Mesendoderm (in vitro differentiated cells): ENCODE measurements around the gene WNT5B.

Experiments
- DNase-seq: peaks from one replicate; pipeline ENCODE4 v3.0.0; 2013
- H2AK5ac ChIP-seq: 2 replicates; pipeline ENCODE4 v1.6.1; 2013; ENCODE audit warnings: low read length, inconsistent platforms
- H2BK120ac ChIP-seq: 2 replicates; pipeline ENCODE4 v1.6.1; 2013; ENCODE audit warnings: low read depth, mild to moderate bottlenecking, low read length, moderate library complexity, mixed read lengths
- H2BK15ac ChIP-seq: replicated peaks from 2 replicates; pipeline ENCODE4 v1.6.1; 2013; ENCODE audit warnings: low read depth, mild to moderate bottlenecking, moderate library complexity
- H2BK5ac ChIP-seq: 2 replicates; pipeline ENCODE4 v1.6.1; 2013; ENCODE audit warnings: low read length, inconsistent platforms
- H3K18ac ChIP-seq: 2 replicates; pipeline ENCODE4 v1.6.1; 2013; ENCODE audit warnings: mild to moderate bottlenecking, low read length, mixed read lengths
- H3K23ac ChIP-seq: one replicate; pipeline ENCODE4 v1.6.1; 2013; ENCODE audit warnings: low read length
- H3K27ac ChIP-seq: 2 replicates; pipeline ENCODE4 v1.5.1; 2013; ENCODE audit warnings: low read depth, mild to moderate bottlenecking, inconsistent platforms, low read length, moderate library complexity
- H3K27me3 ChIP-seq: 2 replicates; pipeline ENCODE4 v1.6.1; 2013; ENCODE audit warnings: low read length, control low read depth, mild to moderate bottlenecking, inconsistent platforms; ENCODE audit not compliant: insufficient read depth, poor library complexity
- H3K36me3 ChIP-seq: 2 replicates; pipeline ENCODE4 v1.6.1; 2013; ENCODE audit warnings: low read length, inconsistent platforms; ENCODE audit not compliant: control insufficient read depth, insufficient read depth
- H3K4ac ChIP-seq: one replicate; pipeline ENCODE4 v1.6.1; 2013; ENCODE audit warnings: low read depth, mild to moderate bottlenecking, low read length, moderate library complexity
- H3K4me1 ChIP-seq: 2 replicates; pipeline ENCODE4 v1.6.1; 2013; ENCODE audit warnings: low read depth, low read length, inconsistent platforms; ENCODE audit not compliant: control insufficient read depth
- H3K4me2 ChIP-seq: 2 replicates; pipeline ENCODE4 v1.6.1; 2013; ENCODE audit warnings: low read length
- H3K4me3 ChIP-seq: 2 replicates; pipeline ENCODE4 v1.5.1; 2013; ENCODE audit warnings: mild to moderate bottlenecking, low read length
- H3K56ac ChIP-seq: one replicate; pipeline ENCODE4 v1.6.1; 2013; ENCODE audit warnings: low read length
- H3K79me1 ChIP-seq: 2 replicates; pipeline ENCODE4 v1.6.1; 2013; ENCODE audit warnings: low read length, inconsistent platforms
- H3K79me2 ChIP-seq: 2 replicates; pipeline ENCODE4 v1.6.1; 2013; ENCODE audit warnings: mild to moderate bottlenecking, low read length; ENCODE audit not compliant: control insufficient read depth, insufficient read depth
- H3K9ac ChIP-seq: 2 replicates; pipeline ENCODE4 v1.6.1; 2013; ENCODE audit warnings: low read length, inconsistent platforms
- H4K5ac ChIP-seq: one replicate; pipeline ENCODE4 v1.6.1; 2013; ENCODE audit warnings: low read length
- H4K8ac ChIP-seq: one replicate; pipeline ENCODE4 v1.6.1; 2013; ENCODE audit warnings: low read depth, mild to moderate bottlenecking, control low read depth, low read length, moderate library complexity
- WGBS: extraction: QIAGEN DNeasy Blood & Tissue Kit; methylation state at CpG from one replicate; pipeline ENCODE4 v1.1.7; 2013; ENCODE audit warnings: low lambda C conversion rate, missing lambda C conversion rate; ENCODE audit not compliant: insufficient coverage; ENCODE audit errors: extremely low coverage; 5-methylcytosine and 5-hydroxymethylcytosine counted together

WNT5B gene

DNA sequence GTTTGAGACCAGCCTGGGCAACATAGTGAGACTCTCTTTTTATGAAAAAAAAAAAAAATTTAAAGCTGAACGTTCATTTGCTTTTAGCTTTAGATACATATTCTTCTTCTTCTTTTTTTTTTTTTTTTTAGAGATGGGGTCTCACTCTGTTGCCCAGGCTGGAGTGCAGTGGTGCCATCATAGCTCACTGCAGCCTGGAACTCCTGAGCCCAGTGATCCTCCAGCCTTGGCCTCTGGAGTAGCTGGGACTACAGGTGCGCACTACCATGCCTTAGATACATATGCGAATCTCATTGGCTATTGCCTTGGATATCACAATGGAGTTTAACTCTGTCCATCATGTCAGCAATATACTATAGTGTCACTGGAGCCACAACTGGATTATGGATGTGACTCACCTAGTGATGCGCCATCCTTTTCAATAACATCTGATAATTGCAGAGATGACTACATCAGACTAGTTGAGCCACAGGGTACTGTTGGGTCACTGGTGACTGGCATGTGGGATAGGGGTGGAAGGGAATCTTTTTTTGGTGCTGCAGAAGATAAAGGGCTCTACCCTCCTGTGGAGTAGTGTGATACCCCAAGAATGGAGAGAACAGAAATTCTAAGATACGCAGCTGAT, 59.2 kb downstream of the WNT5B start:
- H3K23ac ChIP-seq = no peak overlapping the region
- no peaks in the 10 kb centered on the region for H3K79me1 ChIP-seq
- no peak overlapping the region for H2AK5ac ChIP-seq
- no peak overlapping the region for H2BK5ac ChIP-seq
- no peak overlapping the region for H3K4me3 ChIP-seq
- H3K27ac ChIP-seq = no peak overlapping the region
- H4K5ac ChIP-seq = no peak overlapping the region
- peaks cover 18% of the 10 kb centered on the region for H3K79me2 ChIP-seq
- H3K4ac ChIP-seq = no peak overlapping the region
- WGBS = no CpG with 5 or more reads among the region's 5 CpGs
- no peak for DNase-seq
- H3K9ac ChIP-seq = no peak overlapping the region
- no peaks in the 10 kb centered on the region for H3K27me3 ChIP-seq
- no peak overlapping the region for H3K56ac ChIP-seq
- no peak overlapping the region for H2BK120ac ChIP-seq
- H2BK15ac ChIP-seq = no peak overlapping the region
- no peaks in the 10 kb centered on the region for H3K4me1 ChIP-seq
- no peak overlapping the region for H4K8ac ChIP-seq
- no peak overlapping the region for H3K4me2 ChIP-seq
- H3K18ac ChIP-seq = no peak overlapping the region
- no peaks in the 10 kb centered on the region for H3K36me3 ChIP-seq

GRCh38 chr12:1690578-1691122, 61.6 kb downstream of the WNT5B start, which contains the start of gene ADIPOR2:
Gene ADIPOR2, plus strand, starts transcription at chr12:1691070. Its CDS starts 63,274 bp downstream, at chr12:1754344.
- WGBS = no CpG with 5 or more reads among the region's 59 CpGs

GRCh38 chr12:1691123-1692007, 62.3 kb downstream of the WNT5B start:
- no CpG with 5 or more reads among the region's 56 CpGs for WGBS
- H2AK5ac ChIP-seq = no peak overlapping the region
- no peaks in the 10 kb centered on the region for H3K36me3 ChIP-seq
- H3K56ac ChIP-seq = peak overlapping the region; percentile 96
- H4K5ac ChIP-seq = no peak overlapping the region
- H3K27ac ChIP-seq = peak overlapping the region; percentile 97
- H3K4ac ChIP-seq = peak overlapping the region; percentile 96
- H2BK5ac ChIP-seq = peak overlapping the region; percentile 56
- H3K4me2 ChIP-seq = peak overlapping the region; percentile 19
- peak overlapping the region; percentile 98 for H3K18ac ChIP-seq
- H2BK120ac ChIP-seq = peak overlapping the region; percentile 10
- H3K27me3 ChIP-seq = no peaks in the 10 kb centered on the region
- peak; percentile 88 for DNase-seq
- no peak overlapping the region for H4K8ac ChIP-seq
- peaks cover 39% of the 10 kb centered on the region for H3K79me2 ChIP-seq
- H3K4me1 ChIP-seq = no peaks in the 10 kb centered on the region
- no peak overlapping the region for H2BK15ac ChIP-seq
- peaks cover 2% of the 10 kb centered on the region for H3K79me1 ChIP-seq
- peak overlapping the region; percentile 87 for H3K4me3 ChIP-seq
- peak overlapping the region; percentile 93 for H3K9ac ChIP-seq
- no peak overlapping the region for H3K23ac ChIP-seq

More at GRCh38 chr12:1690578-1691122, 61.6 kb downstream of the WNT5B start, which contains the start of gene ADIPOR2:
- Histone ChIP-seq H3K4ac (peak within 1 kb of the TSS; percentile 96), H3K4me2 (peak within 1 kb of the TSS; percentile 38), H3K27me3 (no peaks in the 10 kb centered on the region), H2AK5ac (no peak within 1 kb of the TSS), H3K79me1 (peaks cover 2% of the 10 kb centered on the region), H2BK120ac (peak within 1 kb of the TSS; percentile 10), H3K56ac (peak within 1 kb of the TSS; percentile 96), H4K8ac (no peak within 1 kb of the TSS), H2BK5ac (peak within 1 kb of the TSS; percentile 56), H3K27ac (peak within 1 kb of the TSS; percentile 97), H3K18ac (peak within 1 kb of the TSS; percentile 98), H3K9ac (peak within 1 kb of the TSS; percentile 93), H3K36me3 (no peaks in the 10 kb centered on the region), H4K5ac (no peak within 1 kb of the TSS), H3K23ac (no peak within 1 kb of the TSS), H3K4me3 (peak within 1 kb of the TSS; percentile 87), H2BK15ac (no peak within 1 kb of the TSS), H3K79me2 (peaks cover 34% of the 10 kb centered on the region), H3K4me1 (no peaks in the 10 kb centered on the region)
- DNase-seq = peak; percentile 99

DNA sequence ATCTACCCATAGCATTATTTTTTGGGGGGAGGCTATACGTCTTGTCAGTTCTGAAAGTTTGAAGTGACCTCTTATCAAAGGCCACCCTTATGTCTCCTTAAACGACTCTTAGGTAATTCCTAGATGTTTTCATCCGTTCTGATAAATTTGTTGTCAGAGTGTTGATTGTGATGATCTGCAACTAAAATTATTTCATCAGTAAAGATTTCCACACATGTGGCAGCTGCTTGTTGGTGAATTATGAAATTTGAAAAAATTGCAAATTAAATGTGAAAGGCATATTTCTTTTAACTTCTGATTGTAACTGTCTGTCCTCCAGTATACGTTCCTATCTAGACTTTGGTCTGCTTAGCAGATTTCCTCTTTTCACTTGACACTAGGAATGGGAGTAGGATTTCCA, 63.2 kb downstream of the WNT5B start:
- no peak for DNase-seq

DNA sequence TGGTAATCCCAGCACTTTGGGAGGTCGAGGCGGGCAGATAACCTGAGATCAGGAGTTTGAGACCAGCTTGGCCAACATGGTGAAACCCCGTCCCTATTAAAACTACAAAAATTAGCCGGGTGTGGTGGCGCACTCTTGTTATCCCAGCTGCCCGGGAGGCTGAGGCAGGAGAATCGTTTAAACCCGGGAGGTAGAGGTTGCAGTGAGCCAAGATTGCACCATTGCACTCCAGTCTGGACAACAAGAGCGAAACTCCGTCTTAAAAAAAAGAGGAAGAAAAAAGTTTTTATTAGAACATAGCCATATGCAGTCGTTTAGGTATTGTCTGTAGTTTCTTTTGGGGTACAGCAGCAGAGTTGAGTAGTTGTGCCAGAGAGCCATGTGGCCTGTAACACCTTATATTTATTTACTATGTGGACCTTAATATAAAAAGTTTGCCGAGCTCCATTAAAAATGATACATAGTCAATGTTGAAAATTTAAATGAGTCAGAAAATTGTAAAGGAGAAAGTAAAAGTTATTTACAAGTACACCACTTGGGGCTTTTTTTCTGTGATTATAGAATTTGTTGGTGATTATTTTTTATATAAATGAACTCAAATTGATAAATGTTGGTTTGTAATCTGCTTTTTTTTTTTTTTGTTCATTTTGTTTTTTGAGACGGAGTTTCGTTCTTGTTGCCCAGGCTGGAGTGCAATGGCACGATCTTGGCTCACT, 64.0 kb downstream of the WNT5B start:
- H3K18ac ChIP-seq = no peak overlapping the region
- H3K79me1 ChIP-seq = peaks cover 4% of the 10 kb centered on the region
- no peak for DNase-seq
- no peak overlapping the region for H3K23ac ChIP-seq
- H3K79me2 ChIP-seq = peaks cover 55% of the 10 kb centered on the region
- H3K27ac ChIP-seq = no peak overlapping the region
- no peak overlapping the region for H3K4me3 ChIP-seq
- no peaks in the 10 kb centered on the region for H3K27me3 ChIP-seq
- H4K8ac ChIP-seq = no peak overlapping the region
- H4K5ac ChIP-seq = no peak overlapping the region
- no peak overlapping the region for H3K56ac ChIP-seq
- no peak overlapping the region for H3K4ac ChIP-seq
- no peaks in the 10 kb centered on the region for H3K36me3 ChIP-seq
- no CpG with 5 or more reads among the region's 15 CpGs for WGBS
- no peak overlapping the region for H3K4me2 ChIP-seq
- H2BK15ac ChIP-seq = no peak overlapping the region
- H3K4me1 ChIP-seq = no peaks in the 10 kb centered on the region
- no peak overlapping the region for H2BK120ac ChIP-seq
- H2BK5ac ChIP-seq = no peak overlapping the region
- H2AK5ac ChIP-seq = no peak overlapping the region
- H3K9ac ChIP-seq = no peak overlapping the region

More for the DNA sequence above, 63.2 kb downstream of the WNT5B start:
- Histone ChIP-seq H3K56ac (no peak overlapping the region), H2BK5ac (no peak overlapping the region), H3K4me3 (no peak overlapping the region), H3K79me1 (peaks cover 2% of the 10 kb centered on the region), H2BK15ac (no peak overlapping the region), H4K5ac (no peak overlapping the region), H3K18ac (no peak overlapping the region), H3K4me1 (no peaks in the 10 kb centered on the region), H3K79me2 (peaks cover 47% of the 10 kb centered on the region), H3K4ac (no peak overlapping the region), H3K9ac (peak overlapping the region; percentile 93), H3K36me3 (no peaks in the 10 kb centered on the region), H3K27me3 (no peaks in the 10 kb centered on the region), H3K27ac (no peak overlapping the region), H4K8ac (no peak overlapping the region), H2AK5ac (no peak overlapping the region), H2BK120ac (no peak overlapping the region), H3K4me2 (peak overlapping the region; percentile 19), H3K23ac (no peak overlapping the region)
- no CpG with 5 or more reads among the region's 4 CpGs for WGBS
